Smooth muscle cell of the pulmonary artery (primary cell): Measurements from ENCODE around the gene ZC3H12A. TPM values are rescaled to one million over a fixed set of nuclear protein-coding genes. Genes with fewer than 3 reads are reported as not detected.

Experiments
- total RNA-seq: library from RNA; depleted of rRNA; stranded (reverse); fragments of >200 nt; gene quantifications from 2 replicates; pipeline ENCODE4 v1.2.3, GENCODE V29; 2014

The ZC3H12A gene
- 8.1 and 26.5 TPM in 2 replicates for total RNA-seq

GRCh38 chr1:37474046-37474696 lies at the start of gene ZC3H12A:
ZC3H12A (plus strand) TSS chr1:37474580; CDS start chr1:37475497, 917 bp downstream.

GRCh38 chr1:37514350-37515184 lies 40.2 kb downstream of the ZC3H12A start, which contains the start of gene MEAF6:
MEAF6 (minus strand) TSS chr1:37514766; CDS start chr1:37514746, 20 bp downstream.

Other genes with a start within 250 kb of the ZC3H12A start
- gene MEAF6, start 40.2 kb downstream of the ZC3H12A start, total RNA-seq: 37.9 and 41.1 TPM in 2 replicates
- 11.0 and 13.8 TPM in 2 replicates for gene SNIP1, start 79.7 kb downstream of the ZC3H12A start, total RNA-seq
- gene DNALI1, start 82.4 kb downstream of the ZC3H12A start, total RNA-seq: 3.9 TPM in 2 replicates
- 52.5 and 55.8 TPM in 2 replicates for gene GNL2, start 121.4 kb downstream of the ZC3H12A start, total RNA-seq
- gene RSPO1, start 160.3 kb downstream of the ZC3H12A start, total RNA-seq: 0.07 TPM in 1 of 2 replicates, not detected in the other
- gene CDCA8, start 217.9 kb downstream of the ZC3H12A start, total RNA-seq: 1.7 and 3.7 TPM in 2 replicates